Stimulated activated CD8-positive, alpha-beta memory T cell treated with anti-CD3 and anti-CD28 coated beads, Interleukin-4, amount 100 ng/mL, for 4 hours (primary cell): ENCODE data around the gene ASIC2.

Source experiments
- DNase-seq, 2 donors: peaks; one replicate each; pipeline ENCODE4 v3.0.0-alpha.2; 2020; ENCODE audit warnings: low read depth in 2 of 2, low spot score in 1 of 2

Gene ASIC2

DNA sequence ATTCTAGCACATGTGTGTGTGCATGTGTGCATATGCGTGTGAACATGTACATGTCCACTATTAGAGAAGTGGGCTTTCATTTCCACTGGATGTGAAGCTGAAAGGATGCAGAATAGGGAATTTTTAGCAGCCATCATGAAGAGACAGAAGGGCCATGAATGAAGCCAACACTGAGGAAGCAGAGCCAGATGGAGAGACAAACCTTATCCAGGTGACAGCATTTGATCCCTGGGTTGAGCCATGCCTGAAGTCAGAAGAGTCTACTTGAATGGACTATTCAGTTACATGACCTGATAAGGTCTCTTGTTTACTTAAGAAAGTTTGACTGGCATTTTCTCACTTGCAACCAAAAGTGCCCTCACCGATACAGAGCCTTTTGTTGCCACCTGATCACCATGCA is 88.4 kb downstream of the ASIC2 start:
- DNase-seq, result no peak

GRCh38 chr17:33204156-33204555 is 88.9 kb downstream of the ASIC2 start:
- DNase-seq, result no peak

GRCh38 chr17:33202796-33203495 is 90.1 kb downstream of the ASIC2 start:
- no peak for DNase-seq

- DNase-seq, result no peak
Measured at GRCh38 chr17:33202021-33202420, 91.1 kb downstream of the ASIC2 start.

DNA sequence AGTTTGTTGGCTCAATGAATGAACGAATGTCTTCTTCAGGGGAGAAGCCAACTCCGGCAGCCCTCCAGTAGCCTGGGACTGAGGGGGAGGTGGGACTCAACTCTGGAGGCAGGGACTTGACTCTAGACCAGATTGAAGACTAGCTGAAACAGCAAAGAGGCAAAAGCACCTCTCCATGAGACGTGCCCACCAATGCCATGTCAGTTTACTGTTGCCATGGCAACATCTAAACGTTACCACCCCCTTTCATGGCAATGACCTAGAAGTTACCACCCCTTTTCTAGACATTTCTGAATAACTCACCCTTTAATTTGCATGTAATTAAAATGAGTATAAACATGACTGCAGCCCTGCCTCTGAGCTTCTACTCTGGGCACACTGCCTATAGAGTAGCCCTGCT is 91.8 kb downstream of the ASIC2 start:
- DNase-seq, result no peak

DNA sequence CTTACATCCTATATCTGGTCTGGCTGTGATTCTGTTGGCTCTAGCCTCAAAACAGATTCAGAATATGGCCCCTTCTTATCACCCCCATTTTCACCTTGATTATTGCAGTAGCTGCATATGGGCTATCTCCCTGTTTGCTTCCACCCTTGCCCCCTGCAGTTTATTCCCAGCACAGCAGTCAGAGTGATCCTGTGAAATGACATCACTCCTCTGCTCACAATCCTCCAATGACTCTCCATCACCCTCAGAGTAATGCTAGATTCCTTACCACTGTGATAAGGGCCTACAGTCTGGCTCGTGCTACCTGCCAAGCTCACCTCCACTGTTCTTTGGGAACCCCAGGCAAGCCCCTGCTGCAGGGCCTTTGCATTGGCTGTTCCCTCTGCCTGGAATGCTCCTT is 92.5 kb downstream of the ASIC2 start:
- no peak for DNase-seq

- no peak for DNase-seq
Measured at GRCh38 chr17:33199571-33200510, 93.3 kb downstream of the ASIC2 start.

DNA sequence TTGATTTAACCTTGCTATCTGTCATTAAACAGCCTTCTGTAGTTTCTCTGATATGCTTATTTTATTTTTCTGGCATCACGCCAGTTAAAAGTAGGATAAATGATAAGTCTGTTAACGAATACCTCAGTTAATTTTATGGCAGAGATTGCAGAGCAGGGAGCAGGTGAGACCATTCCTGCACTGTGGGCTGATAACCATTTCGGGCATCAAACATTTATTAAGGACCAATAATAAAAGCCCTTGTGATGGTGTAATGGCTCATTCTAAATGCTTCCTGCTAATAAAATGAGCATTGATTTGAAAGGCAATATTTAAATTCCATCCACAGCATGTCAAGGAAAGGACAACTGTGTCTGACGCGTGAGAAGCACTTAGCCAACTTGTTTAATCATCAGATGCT is 94.1 kb downstream of the ASIC2 start:
- no peak for DNase-seq

GRCh38 chr17:33197342-33197741 is 95.8 kb downstream of the ASIC2 start:
- no peak for DNase-seq

- no peak for DNase-seq
Measured at GRCh38 chr17:33196883-33197282, 96.2 kb downstream of the ASIC2 start.

DNA sequence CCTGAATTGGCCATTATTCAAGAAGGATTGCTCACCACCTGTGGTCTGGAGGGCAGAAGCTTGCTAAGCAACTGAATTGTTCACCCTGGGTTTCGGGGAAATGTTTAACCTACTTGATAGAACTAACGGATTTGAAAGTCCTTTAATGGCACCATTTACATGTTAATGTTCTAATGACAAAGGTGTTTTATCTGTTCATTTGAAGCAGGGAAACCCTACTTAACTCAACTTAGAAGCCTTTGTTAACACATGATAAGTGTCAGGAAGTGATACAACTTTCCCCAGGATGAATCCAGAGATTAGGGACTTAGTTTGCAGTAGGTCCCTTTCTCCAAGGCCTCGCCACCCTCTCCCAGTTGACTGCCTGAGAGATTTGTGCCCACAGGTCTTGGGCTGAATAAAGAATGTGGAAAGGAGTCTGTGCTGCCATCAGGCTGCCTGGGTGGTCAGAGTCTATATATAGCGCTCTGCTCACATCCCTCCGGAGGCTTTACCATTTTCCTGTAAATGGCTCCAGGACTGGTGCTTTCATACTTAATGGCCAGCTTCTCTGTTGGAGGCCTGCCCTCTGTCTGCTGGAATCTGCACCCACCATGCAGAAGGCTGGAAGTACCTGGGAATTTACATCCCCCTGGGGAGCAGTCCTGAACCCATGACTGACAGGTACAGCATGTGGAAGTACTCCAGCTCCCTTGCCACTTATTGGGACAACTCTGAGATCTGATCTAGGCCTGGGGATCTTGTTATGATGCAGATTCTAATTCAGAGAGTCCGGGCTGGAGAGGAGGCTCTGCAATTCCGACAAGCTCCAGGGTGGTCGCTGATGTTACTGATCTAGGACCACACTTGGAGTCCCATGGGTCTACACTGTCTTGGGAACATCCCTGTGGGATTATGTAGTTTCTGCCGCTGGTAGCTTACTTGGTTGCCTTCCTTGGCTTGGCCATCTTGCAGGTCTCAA is 99.9 kb downstream of the ASIC2 start:
- DNase-seq, result no peak

GRCh38 chr17:33183487-33184026 is 109.5 kb downstream of the ASIC2 start:
- no peak for DNase-seq

- no peak for DNase-seq
Measured at GRCh38 chr17:33179151-33179550, 113.9 kb downstream of the ASIC2 start.

GRCh38 chr17:33178681-33179080 is 114.4 kb downstream of the ASIC2 start:
- DNase-seq, result no peak

GRCh38 chr17:33175562-33175961 is 117.5 kb downstream of the ASIC2 start:
- no peak for DNase-seq

DNA sequence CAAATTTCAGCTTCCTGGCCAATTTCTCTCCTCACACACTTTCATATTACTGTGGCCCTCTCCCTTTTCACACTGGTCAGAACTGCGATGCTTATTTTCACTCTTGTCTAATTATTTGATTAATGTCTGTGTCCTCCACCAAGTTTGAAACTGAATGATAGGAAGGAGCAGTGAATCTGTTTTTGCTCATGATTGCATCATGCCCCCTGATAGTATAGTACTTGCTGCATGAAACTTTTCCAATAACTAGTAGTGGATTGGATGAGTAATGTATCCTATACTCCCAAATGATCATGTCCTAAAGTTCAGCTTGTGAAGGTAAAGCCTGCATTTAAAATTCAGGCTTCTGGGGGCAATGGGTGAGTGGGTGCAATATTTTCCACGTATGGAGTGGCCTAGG is 121.2 kb downstream of the ASIC2 start:
- no peak for DNase-seq

DNA sequence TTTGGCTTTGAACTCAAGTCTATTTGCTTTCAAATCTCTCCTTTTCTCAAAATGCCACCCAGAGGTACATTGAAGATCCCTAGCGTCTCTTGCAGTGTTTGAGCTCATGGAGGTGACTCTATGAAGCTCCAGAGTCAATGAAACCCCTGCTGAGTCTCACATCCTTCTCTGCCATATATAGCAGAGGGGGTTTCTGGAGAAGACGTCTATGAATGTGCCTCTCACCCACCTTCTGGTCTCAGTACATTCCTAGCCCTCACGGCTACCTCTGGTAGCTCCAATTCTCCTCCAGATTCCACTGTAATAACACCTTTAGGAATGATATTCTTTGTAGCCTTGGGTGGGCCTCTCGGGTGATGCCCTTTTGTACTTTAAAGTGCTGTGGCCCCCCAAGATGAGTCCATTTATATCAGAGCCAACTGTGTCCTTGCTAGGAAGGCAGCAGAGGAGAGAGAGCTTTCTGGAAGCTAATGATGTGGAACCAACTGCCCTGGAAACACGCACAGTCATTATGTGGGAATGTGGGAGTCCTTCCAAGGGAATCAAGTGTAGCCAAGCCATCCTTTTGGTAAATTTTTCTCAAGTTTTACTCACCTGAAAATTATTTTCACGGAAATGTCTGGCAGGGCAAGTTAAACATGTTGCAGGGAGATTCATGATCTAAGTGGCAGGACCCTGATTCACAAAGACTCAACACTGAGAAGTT is 123.4 kb downstream of the ASIC2 start:
- no peak for DNase-seq

- no peak for DNase-seq
Measured at GRCh38 chr17:33167736-33168135, 125.4 kb downstream of the ASIC2 start.

DNA sequence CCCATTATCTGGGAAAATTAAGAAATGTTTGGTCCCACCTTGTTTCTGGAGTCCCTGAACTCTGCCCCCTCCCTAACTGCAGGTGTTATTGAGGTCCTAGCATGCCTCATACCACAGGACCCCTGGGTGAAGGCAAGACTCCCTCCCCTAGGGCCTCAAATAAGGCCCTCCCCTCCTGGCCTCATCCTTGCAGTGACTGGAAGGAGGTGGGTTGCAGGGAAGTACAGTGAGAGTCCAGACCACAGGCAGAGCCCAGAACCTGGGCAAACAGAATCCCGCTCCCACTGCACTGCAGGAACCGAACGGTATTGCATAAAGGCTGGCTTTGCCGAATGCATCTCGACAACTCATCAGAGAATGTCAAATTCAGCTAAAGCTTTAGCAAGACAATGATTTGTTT is 126.6 kb downstream of the ASIC2 start:
- DNase-seq, result no peak

DNA sequence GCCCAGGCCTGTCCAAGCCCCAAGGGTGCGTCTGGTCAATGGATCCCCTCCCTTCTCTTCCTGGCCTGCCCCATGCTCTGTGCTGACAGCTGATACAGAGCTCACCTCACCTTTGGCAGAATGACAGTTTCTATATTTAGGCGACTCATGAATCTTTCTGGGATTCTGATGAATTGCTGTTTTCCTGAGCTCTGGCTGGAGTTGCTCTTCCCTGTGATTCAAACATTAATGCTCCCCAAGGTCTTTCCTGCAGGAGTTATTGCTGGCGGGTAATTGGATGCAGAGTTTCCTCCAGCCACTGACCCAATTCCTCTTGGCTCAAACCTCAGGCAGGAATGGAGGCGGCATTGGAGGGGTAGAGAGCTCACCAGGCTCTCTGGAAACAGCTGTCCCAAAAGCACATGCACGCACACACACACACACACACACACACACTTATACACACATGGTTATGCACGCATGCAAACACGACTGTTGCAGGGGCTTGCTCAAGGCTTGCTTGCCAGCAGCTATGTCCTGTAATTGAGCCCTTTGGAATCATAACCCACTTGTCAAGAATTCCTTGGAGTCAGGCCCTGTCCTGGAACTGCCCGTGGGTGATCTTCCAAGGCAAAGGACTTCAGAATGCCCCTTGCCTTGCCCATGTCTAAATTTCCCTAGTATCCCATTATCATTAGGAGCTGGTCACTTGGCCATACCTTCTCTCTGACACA is 128.8 kb downstream of the ASIC2 start:
- DNase-seq, result no peak
